GM19023 (cell line): ENCODE measurements around the gene LRRC8D.
A peak's percentile ranks its signal among the peaks of the same experiment; 100 is the strongest.
"Not testable (repeated sequence)": the region's sequence is repeated elsewhere in the genome, so short reads cannot be mapped to it uniquely, and the experiment has no call there.

Experiments
- ATAC-seq: cut with Tn5 transposase; IDR thresholded peaks from one replicate; pipeline ENCODE4 v1.9.1; 2021; ENCODE audit warnings: mild to moderate bottlenecking, moderate library complexity; ENCODE audit not compliant: unreplicated experiment

LRRC8D gene

GRCh38 chr1:89820422-89821321, at the start of gene LRRC8D:
TSS of gene LRRC8D (plus strand) at chr1:89821032. CDS start at chr1:89933069, 112,037 bp downstream.
- peak; percentile 81 for ATAC-seq

- no peak for ATAC-seq
Observed at GRCh38 chr1:89771991-89772560, 48.8 kb upstream of the LRRC8D start.

GRCh38 chr1:89776104-89776503, 44.7 kb upstream of the LRRC8D start:
- ATAC-seq = not testable (repeated sequence)

- ATAC-seq = not testable (repeated sequence)
Observed at GRCh38 chr1:89777271-89777670, 43.6 kb upstream of the LRRC8D start.

- ATAC-seq = no peak
Observed at GRCh38 chr1:89779151-89779940, 41.5 kb upstream of the LRRC8D start.

GRCh38 chr1:89780721-89781120, 40.1 kb upstream of the LRRC8D start:
- ATAC-seq = no peak

GRCh38 chr1:89781494-89782126, 39.2 kb upstream of the LRRC8D start:
- ATAC-seq = peak; percentile 83

- no peak for ATAC-seq
Observed at GRCh38 chr1:89786628-89787214, 34.1 kb upstream of the LRRC8D start.

GRCh38 chr1:89790592-89790991, 30.2 kb upstream of the LRRC8D start:
- ATAC-seq = no peak

GRCh38 chr1:89791064-89791726, 29.6 kb upstream of the LRRC8D start:
- no peak for ATAC-seq

- ATAC-seq = no peak
Observed at GRCh38 chr1:89794406-89794805, 26.4 kb upstream of the LRRC8D start.

GRCh38 chr1:89795571-89795970, 25.3 kb upstream of the LRRC8D start:
- ATAC-seq = not testable (repeated sequence)

- ATAC-seq = not testable (repeated sequence)
Observed at GRCh38 chr1:89797876-89798275, 23.0 kb upstream of the LRRC8D start.

GRCh38 chr1:89799495-89799894, 21.3 kb upstream of the LRRC8D start:
- ATAC-seq = no peak

GRCh38 chr1:89800022-89800655, 20.7 kb upstream of the LRRC8D start:
- no peak for ATAC-seq

GRCh38 chr1:89800718-89801117, 20.1 kb upstream of the LRRC8D start:
- ATAC-seq = no peak

GRCh38 chr1:89802051-89802450, 18.8 kb upstream of the LRRC8D start:
- ATAC-seq = no peak

- ATAC-seq = no peak
Observed at GRCh38 chr1:89802841-89803240, 18.0 kb upstream of the LRRC8D start.

GRCh38 chr1:89804642-89805237, 16.1 kb upstream of the LRRC8D start:
- ATAC-seq = peak; percentile 80
